CD14-positive monocyte (primary cell): ENCODE data around the gene HOXA5. TPM values are rescaled to one million over a fixed set of nuclear protein-coding genes. Genes with fewer than 3 reads are reported as not detected.

Experiments used
- DNase-seq, 3 donors: peaks; one replicate each; pipeline ENCODE4 v3.0.0-alpha.2; 2011 to 2022
- H2AFZ ChIP-seq: 2 replicates; pipeline ENCODE4 v1.6.0; 2012; ENCODE audit warnings: mild to moderate bottlenecking, low read depth, low read length, inconsistent platforms; ENCODE audit not compliant: insufficient read depth, poor library complexity, severe bottlenecking
- H3K27ac ChIP-seq, 2 donors: 1 replicate in 1 of 2; 2 replicates in 1 of 2; pipeline ENCODE4 v1.5.1; 2012 to 2013; ENCODE audit warnings: low read length in 2 of 2, control low read depth in 1 of 2, inconsistent platforms in 1 of 2, low read depth in 1 of 2, mild to moderate bottlenecking in 1 of 2
- H3K27me3 ChIP-seq, 2 donors: one replicate each; pipeline versions ENCODE4 v1.6.0 to v1.6.1; 2011 to 2013; ENCODE audit warnings: low read length in 2 of 2; ENCODE audit not compliant: control insufficient read depth in 2 of 2, insufficient read depth in 2 of 2
- H3K36me3 ChIP-seq, 2 donors: replicated peaks in 1 of 2; 1 replicate in 1 of 2; 2 replicates in 1 of 2; pipeline versions ENCODE4 v1.5.1 to v1.6.1; 2012 to 2013; ENCODE audit warnings: low read length in 2 of 2, control low read depth in 1 of 2, inconsistent platforms in 1 of 2, mild to moderate bottlenecking in 1 of 2; ENCODE audit not compliant: insufficient read depth in 2 of 2, control insufficient read depth in 1 of 2
- H3K4me1 ChIP-seq, 2 donors: 1 replicate in 1 of 2; 2 replicates in 1 of 2; pipeline versions ENCODE4 v1.5.1 to v1.6.1; 2012 to 2013; ENCODE audit warnings: low read length in 2 of 2, control low read depth in 1 of 2, inconsistent platforms in 1 of 2, mild to moderate bottlenecking in 1 of 2, moderate library complexity in 1 of 2; ENCODE audit not compliant: insufficient read depth in 2 of 2, control insufficient read depth in 1 of 2
- H3K4me2 ChIP-seq: replicated peaks from 2 replicates; pipeline ENCODE3; 2012; ENCODE audit warnings: low read length, moderate library complexity, mild to moderate bottlenecking; ENCODE audit not compliant: poor library complexity, severe bottlenecking; ENCODE audit errors: extremely low read depth
- H3K4me3 ChIP-seq, 3 experiments: fragments of 200-600 bp in 1 of 3; sonication (generic) in 1 of 3; replicated peaks in 1 of 3; 1 replicate in 2 of 3; 2 replicates in 1 of 3; pipeline ENCODE4 v1.5.1; 2011 to 2013; ENCODE audit warnings: low read length in 3 of 3, mild to moderate bottlenecking in 3 of 3, control low read depth in 2 of 3, low read depth in 2 of 3, inconsistent platforms in 1 of 3, moderate library complexity in 1 of 3
- H3K79me2 ChIP-seq: 2 replicates; pipeline ENCODE4 v1.6.0; 2012; ENCODE audit warnings: mild to moderate bottlenecking, control low read depth, inconsistent platforms, low read length, moderate library complexity; ENCODE audit not compliant: insufficient read depth
- H3K9ac ChIP-seq: 2 replicates; pipeline ENCODE4 v1.6.0; 2017; ENCODE audit warnings: low read length, mild to moderate bottlenecking; ENCODE audit not compliant: insufficient read depth, poor library complexity, severe bottlenecking
- H3K9me3 ChIP-seq, 2 donors: replicated peaks in 1 of 2; 1 replicate in 1 of 2; 2 replicates in 1 of 2; pipeline versions ENCODE4 v1.5.1 to v1.6.1; 2012 to 2013; ENCODE audit warnings: low read length in 2 of 2, control low read depth in 1 of 2; ENCODE audit not compliant: control insufficient read depth in 1 of 2, insufficient read depth in 1 of 2
- H4K20me1 ChIP-seq: 2 replicates; pipeline ENCODE4 v1.6.0; 2012; ENCODE audit warnings: mild to moderate bottlenecking, low read length, control low read depth, moderate library complexity; ENCODE audit not compliant: insufficient read depth
- H3K27ac Mint-ChIP-seq, 7 donors: one replicate each; pipeline ENCODE4 v1.8.0; 2020; ENCODE audit warnings: mild to moderate bottlenecking in 7 of 7, mixed read lengths in 7 of 7, moderate library complexity in 6 of 7, inconsistent platforms in 2 of 7
- H3K27me3 Mint-ChIP-seq, 3 donors: one replicate each; pipeline ENCODE4 v1.8.0; 2021 to 2022; ENCODE audit warnings: low read depth in 3 of 3, mild to moderate bottlenecking in 3 of 3, mixed read lengths in 3 of 3, moderate library complexity in 3 of 3, inconsistent platforms in 1 of 3
- H3K36me3 Mint-ChIP-seq, 2 donors: one replicate each; pipeline ENCODE4 v1.8.0; 2020; ENCODE audit warnings: mixed read lengths in 2 of 2, inconsistent platforms in 1 of 2, mild to moderate bottlenecking in 1 of 2
- H3K4me1 Mint-ChIP-seq: one replicate; pipeline ENCODE4 v1.8.0; 2020; ENCODE audit warnings: mild to moderate bottlenecking, mixed read lengths
- H3K4me3 Mint-ChIP-seq, 2 donors: one replicate each; pipeline ENCODE4 v1.8.0; 2020; ENCODE audit warnings: mild to moderate bottlenecking in 2 of 2, mixed read lengths in 2 of 2, moderate library complexity in 1 of 2
- H3K9me3 Mint-ChIP-seq, 7 donors: one replicate each; pipeline ENCODE4 v1.8.0; 2020 to 2022; ENCODE audit warnings: mixed read lengths in 7 of 7, mild to moderate bottlenecking in 6 of 7, moderate library complexity in 6 of 7, inconsistent platforms in 2 of 7
- CTCF ChIP-seq: fragments of 200-600 bp; IDR thresholded peaks from one replicate; pipeline ENCODE4 v1.8.0; 2022; ENCODE audit warnings: antibody characterized with exemption, mild to moderate bottlenecking
- WGBS: methylation state at CpG from one replicate; pipeline ENCODE4 v1.1.5; 2013; ENCODE audit warnings: missing lambda C conversion rate; ENCODE audit not compliant: insufficient coverage; 5-methylcytosine and 5-hydroxymethylcytosine counted together
- intact Hi-C, 2 donors: fragments of 100-400 bp; cut with micrococcal nuclease; formaldehyde crosslinking; loops; one replicate each; pipeline versions ENCODE4 v1.15.0 to v1.15.1; 2023
- polyA plus RNA-seq, 3 donors: library from polyadenylated mRNA; depleted of rRNA in 1 of 3; unstranded in 2 of 3; stranded (reverse) in 1 of 3; fragments of 300-500 nt in 2 of 3; fragments of >200 nt in 1 of 3; fragmentation: Illumina TruSeq in 2 of 3; gene quantifications; 1 replicate in 2 of 3; 2 replicates in 1 of 3; pipeline ENCODE4 v1.2.3, GENCODE V29; 2012 to 2021

The HOXA5 gene
- polyA plus RNA-seq, 3 donors, result 0.85 to 3.0 (median 1.8) TPM

GRCh38 chr7:27167916-27168264 lies 24.4 kb upstream of the HOXA5 start:
- H4K20me1 ChIP-seq, result peaks cover 9% of the 10 kb centered on the region
- H3K36me3 ChIP-seq, result no peaks in the 10 kb centered on the region
- no peak overlapping the region for H3K27ac ChIP-seq
- Mint-ChIP-seq H3K27ac (no peak overlapping the region), H3K4me3 (peak overlapping the region in 1 of 2 donors; percentile 95), H3K27me3 (peaks cover 89 to 98% (median 92%) of the 10 kb centered on the region in 3 donors), H3K9me3 (peaks cover 5 to 69% (median 47%) of the 10 kb centered on the region in 7 donors), H3K36me3 (peaks cover 30 to 48% of the 10 kb centered on the region in 2 donors), H3K4me1 (peaks cover 71% of the 10 kb centered on the region)
- H3K4me3 ChIP-seq, result no peak overlapping the region
- no peak for DNase-seq
- intact Hi-C loops, result loop anchor here (2.0 to 10.0 kb wide), 4 partner anchors 15 to 1306 kb away; partner anchors contain the start of genes HOXA13 (in 1 of the 2) and HOXA3 (in 1 of the 2)
- no peak overlapping the region for H2AFZ ChIP-seq
- 14% methylated on average over 3 of the region's 4 CpGs for WGBS
- peaks cover 76 to 100% of the 10 kb centered on the region in 2 donors for H3K27me3 ChIP-seq
- H3K4me2 ChIP-seq, result no peak overlapping the region
- peaks cover 20 to 51% of the 10 kb centered on the region in 2 donors for H3K9me3 ChIP-seq
- no peak for TF ChIP-seq CTCF
- peaks cover 7% of the 10 kb centered on the region for H3K79me2 ChIP-seq
- H3K4me1 ChIP-seq, result peaks cover 73 to 89% of the 10 kb centered on the region in 2 donors
- no peak overlapping the region for H3K9ac ChIP-seq

GRCh38 chr7:27166531-27167505 lies 23.3 kb upstream of the HOXA5 start:
- Histone ChIP-seq H3K4me3 (peak overlapping the region in 2 of 3 experiments; percentile 10 to 74), H3K27ac (no peak overlapping the region), H3K9me3 (peaks cover 18 to 46% of the 10 kb centered on the region in 2 donors), H3K4me2 (peak overlapping the region; percentile 69), H4K20me1 (peaks cover 9% of the 10 kb centered on the region), H3K4me1 (peaks cover 66 to 88% of the 10 kb centered on the region in 2 donors), H3K27me3 (peaks cover 67 to 100% of the 10 kb centered on the region in 2 donors), H3K9ac (peak overlapping the region; percentile 33), H3K36me3 (no peaks in the 10 kb centered on the region), H2AFZ (peak overlapping the region; percentile 79), H3K79me2 (peaks cover 7% of the 10 kb centered on the region)
- no peak for DNase-seq
- 1% methylated on average over 33 of the region's 50 CpGs for WGBS
- H3K27me3 Mint-ChIP-seq, result peaks cover 91 to 95% (median 94%) of the 10 kb centered on the region in 3 donors
- peaks cover 27 to 46% of the 10 kb centered on the region in 2 donors for H3K36me3 Mint-ChIP-seq
- TF ChIP-seq CTCF, result no peak
- peaks cover 5 to 63% (median 39%) of the 10 kb centered on the region in 7 donors for H3K9me3 Mint-ChIP-seq
- H3K27ac Mint-ChIP-seq, result no peak overlapping the region
- intact Hi-C loops, result loop anchor here (5.0 to 10.0 kb wide), 3 partner anchors 35 to 1305 kb away; partner anchors contain the start of gene HOXA13 (in 1 of the 2)
- peak overlapping the region; percentile 66 to 95 for H3K4me3 Mint-ChIP-seq
- peaks cover 65% of the 10 kb centered on the region for H3K4me1 Mint-ChIP-seq
